Vagina (tissue), 2 donors: ENCODE data around the gene EARS2.
A peak's percentile ranks its signal among the peaks of the same experiment; 100 is the strongest.

Experiments
- POLR2AphosphoS5 ChIP-seq, 2 donors: sonication (generic); formaldehyde crosslinking; IDR thresholded peaks; one replicate each; pipeline ENCODE4 v1.9.0; 2017; ENCODE audit warnings: antibody characterized with exemption in 2 of 2, mild to moderate bottlenecking in 2 of 2, low read depth in 1 of 2; ENCODE audit not compliant: insufficient read depth in 1 of 2
- TF ChIP-seq, protein P1 (sequence below), 3 experiments: fragments of 450-650 bp in 2 of 3; fragments of 200-600 bp in 1 of 3; sonication (generic) in 1 of 3; IDR thresholded peaks; one replicate each; pipeline ENCODE4 v1.5.1; 2017 to 2019; ENCODE audit warnings: antibody characterized with exemption in 3 of 3, mild to moderate bottlenecking in 2 of 3, moderate library complexity in 2 of 3

DNA sequence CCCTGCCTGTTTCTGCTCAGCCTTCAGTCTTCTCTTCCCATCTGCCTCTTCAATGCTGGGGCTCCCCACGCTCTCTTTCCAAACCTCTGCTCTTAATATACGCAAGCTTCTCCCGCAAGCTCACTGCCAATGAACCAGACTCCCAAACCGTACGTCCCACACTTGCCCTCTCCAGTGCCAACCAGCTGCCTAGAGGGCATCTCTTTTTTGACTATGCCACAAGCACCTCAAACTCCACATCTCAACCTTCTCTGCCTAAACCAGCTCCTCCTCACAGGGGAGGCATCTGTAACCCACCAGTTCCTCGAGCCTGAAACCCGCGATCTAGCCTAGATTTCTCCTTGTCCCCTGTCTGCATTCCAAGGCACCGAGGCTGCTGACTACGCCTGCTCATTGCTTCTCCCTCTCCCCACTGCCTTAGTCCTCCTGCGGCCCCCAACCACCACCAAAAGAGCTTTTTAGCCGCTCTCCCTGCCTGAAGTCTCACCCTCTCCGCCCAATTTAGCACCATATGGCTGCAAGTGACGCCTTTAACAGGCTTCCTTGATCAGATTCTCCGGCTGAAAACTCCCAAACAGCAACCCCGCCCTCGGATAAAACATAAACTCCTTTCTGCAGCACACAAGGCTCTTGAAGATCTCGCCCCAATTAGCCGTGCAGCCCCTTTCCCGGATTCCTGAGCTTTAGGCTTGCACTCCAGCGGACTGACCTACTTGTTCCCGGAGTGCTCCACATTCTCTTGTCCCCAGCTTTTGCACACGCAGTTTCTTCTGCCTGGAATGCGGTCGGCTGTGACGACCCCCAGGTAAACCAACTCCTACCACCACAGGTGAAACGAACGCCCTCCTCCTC is 48.3 kb downstream of the EARS2 start:
- TF ChIP-seq, protein P1, sequence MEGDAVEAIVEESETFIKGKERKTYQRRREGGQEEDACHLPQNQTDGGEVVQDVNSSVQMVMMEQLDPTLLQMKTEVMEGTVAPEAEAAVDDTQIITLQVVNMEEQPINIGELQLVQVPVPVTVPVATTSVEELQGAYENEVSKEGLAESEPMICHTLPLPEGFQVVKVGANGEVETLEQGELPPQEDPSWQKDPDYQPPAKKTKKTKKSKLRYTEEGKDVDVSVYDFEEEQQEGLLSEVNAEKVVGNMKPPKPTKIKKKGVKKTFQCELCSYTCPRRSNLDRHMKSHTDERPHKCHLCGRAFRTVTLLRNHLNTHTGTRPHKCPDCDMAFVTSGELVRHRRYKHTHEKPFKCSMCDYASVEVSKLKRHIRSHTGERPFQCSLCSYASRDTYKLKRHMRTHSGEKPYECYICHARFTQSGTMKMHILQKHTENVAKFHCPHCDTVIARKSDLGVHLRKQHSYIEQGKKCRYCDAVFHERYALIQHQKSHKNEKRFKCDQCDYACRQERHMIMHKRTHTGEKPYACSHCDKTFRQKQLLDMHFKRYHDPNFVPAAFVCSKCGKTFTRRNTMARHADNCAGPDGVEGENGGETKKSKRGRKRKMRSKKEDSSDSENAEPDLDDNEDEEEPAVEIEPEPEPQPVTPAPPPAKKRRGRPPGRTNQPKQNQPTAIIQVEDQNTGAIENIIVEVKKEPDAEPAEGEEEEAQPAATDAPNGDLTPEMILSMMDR (IDR thresholded peaks at IDR 0.05) = no peak
- peak in 1 of 2 donors; percentile 6 for TF ChIP-seq POLR2AphosphoS5 (IDR thresholded peaks at IDR 0.05; ENCODE audit: insufficient read depth in 1 of 2, low read depth in 1 of 2)
